ENCODE data around the gene ESR2.
"Not testable (repeated sequence)": the region's sequence is repeated elsewhere in the genome, so short reads cannot be mapped to it uniquely, and the experiment has no call there.

The ESR2 gene

GRCh38 chr14:64293976-64294671, at the start of gene ESR2:
Gene ESR2, minus strand, starts transcription at chr14:64294371. Its CDS starts 11,386 bp downstream, at chr14:64282985.
- DNase-seq (ENCODE audit: low read depth), result no peak

- DNase-seq (ENCODE audit: low read depth), result no peak
Observed at GRCh38 chr14:64340560-64341196, 46.5 kb upstream of the ESR2 start.

DNA sequence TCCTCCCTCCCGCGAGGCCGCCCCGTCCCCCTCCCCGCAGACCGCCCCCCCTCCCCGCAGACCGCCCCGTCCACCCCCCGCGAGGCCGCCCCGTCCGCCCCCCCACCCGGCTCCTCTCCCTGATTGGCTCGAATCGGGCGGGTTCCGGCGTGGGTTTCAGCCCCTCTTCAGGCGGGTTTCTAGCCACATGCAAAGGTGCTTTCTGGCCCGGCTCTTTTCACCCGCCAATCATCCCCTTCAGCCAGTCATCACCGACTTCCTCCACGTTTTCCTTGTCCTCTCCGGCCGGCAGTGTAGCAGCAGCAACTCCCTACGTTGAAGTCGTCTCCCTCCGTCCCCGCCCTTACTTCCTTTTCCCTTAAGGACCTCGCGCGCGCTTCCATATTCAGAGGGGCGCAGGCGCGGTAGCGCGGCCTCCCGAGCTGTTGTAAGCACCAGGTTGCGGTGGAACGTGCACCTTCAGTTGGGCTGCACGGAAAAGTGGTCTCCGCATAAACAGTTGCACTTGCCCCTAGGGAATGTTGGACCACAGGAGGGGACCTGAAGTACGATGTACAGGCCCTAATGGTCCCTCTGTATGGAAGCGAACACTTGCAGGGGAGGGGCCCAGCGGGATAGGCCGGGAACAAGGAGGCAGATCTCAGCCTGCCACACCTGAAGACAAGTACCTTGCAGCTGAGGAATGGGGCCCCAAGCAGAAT, 44.6 kb upstream of the ESR2 start:
- DNase-seq (ENCODE audit: low read depth), result peak; percentile 67

GRCh38 chr14:64337888-64338615, 43.9 kb upstream of the ESR2 start:
- peak; percentile 13 for DNase-seq (ENCODE audit: low read depth)

DNA sequence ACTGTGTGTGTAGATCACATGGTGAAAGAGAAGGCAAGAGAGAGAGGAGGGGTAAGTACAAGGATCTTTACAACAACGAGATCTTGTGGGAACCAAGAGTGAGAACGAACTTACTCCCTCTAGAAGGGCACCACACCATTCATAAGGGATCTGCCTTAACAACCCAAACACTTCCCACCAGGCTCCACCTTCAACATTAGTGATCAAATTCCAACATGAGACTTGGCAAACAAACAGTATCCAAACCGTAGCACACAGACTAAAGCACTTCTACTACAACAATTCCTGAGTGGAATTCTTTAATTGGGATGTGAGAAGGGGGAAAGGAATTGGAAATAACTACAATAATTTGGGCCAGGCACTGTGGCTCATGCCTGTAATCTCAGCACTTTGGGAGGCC, 35.0 kb upstream of the ESR2 start:
- no peak for DNase-seq (ENCODE audit: low read depth)

GRCh38 chr14:64326502-64326901, 32.3 kb upstream of the ESR2 start:
- no peak for DNase-seq (ENCODE audit: low read depth)

DNA sequence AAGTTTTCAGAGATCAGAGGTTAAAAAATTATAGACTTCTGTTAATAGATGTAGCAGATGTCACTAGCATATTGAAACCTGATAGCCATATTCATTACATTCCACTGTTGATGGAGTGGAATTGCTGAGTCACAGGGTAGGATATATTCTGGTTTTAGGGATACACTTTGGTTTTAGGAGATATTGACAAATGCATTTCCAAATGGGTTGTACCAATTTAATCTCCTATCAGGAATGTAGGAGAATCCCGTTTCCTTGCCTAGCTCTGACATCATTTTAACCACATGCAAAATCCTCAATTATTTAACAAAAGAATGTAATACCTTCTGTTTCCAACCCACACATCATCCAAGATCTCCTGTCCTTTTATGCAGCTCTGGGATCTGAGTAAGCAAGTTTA, 30.7 kb upstream of the ESR2 start:
- peak; percentile 53 for DNase-seq (ENCODE audit: low read depth)

DNA sequence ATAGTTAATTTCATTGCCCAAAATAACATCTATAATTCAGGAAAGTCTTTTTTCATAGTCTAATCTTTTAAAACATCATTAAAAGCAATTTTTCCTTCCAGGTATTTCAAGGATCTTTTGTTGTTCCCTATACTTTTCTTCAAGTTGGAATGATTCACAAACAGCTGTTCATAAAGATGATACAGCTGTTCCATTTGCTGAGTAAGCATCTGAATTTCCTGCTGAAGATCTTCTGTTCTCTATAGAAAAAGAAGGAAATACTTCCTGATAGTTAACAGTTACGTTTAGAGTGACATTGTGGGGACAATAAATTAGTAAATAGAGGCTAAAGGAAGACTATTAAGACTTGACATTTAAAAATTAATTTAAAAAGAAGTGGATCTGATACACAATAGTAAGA, 30.3 kb upstream of the ESR2 start:
- DNase-seq (ENCODE audit: low read depth), result peak; percentile 5

DNA sequence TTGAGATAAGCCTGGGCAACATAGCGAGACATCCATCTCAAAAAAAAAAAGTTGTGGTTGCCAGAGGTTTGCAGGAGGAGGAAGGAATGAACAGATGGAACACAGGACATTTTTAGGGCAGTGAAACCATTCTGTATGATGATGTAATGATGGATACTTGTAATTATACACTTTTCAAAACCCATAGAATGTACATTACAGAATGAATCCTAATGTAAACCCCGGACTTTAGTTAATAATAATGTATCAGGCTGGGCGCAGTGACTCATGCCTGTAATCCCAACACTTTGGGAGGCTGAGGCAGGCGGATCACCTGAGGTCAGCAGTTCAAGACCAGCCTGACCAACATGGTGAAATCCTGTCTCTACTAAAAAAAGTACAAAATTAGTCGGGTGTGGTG, 26.2 kb upstream of the ESR2 start:
- not testable (repeated sequence) for DNase-seq (ENCODE audit: low read depth)

DNA sequence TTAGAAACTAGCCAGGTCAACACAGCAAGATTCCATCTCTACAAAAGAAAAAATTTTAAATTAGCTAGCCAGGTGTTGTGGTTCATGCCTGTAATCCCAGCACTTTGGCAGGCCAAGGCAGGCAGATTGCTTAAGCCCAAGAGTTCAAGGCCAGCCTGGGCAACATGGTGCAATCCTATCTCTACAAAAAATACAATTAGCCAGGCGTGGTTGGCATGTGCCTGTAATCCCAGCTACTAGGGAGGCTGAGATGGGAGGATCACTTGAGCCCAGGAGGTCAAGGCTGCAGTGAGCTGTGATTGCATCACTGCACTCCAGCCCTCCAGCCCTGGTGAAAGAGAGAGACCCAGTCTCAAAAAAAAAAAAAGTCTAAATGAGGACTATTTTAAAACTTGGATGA, 24.5 kb upstream of the ESR2 start:
- not testable (repeated sequence) for DNase-seq (ENCODE audit: low read depth)

DNA sequence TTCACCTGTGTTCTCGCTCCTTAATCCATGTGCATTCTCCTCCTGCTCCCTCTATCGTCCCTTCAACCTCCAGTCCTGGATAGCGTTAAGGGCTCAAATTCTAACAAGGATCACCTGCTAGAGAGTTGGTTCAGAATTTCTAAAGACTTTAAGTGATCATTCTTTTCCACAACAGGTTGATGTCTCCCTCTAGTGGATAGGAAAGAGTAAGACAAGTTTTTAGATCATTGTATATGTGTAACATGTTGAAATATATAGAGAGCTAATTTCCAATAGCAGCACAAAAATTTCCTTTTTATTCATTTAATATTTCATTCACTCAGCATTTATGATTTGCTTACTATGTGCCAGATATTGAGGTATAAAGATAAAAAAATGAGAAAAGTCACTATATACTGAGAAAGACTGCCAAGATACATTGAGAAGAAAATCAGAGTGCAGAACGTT, 9.3 kb upstream of the ESR2 start:
- DNase-seq (ENCODE audit: low read depth), result peak; percentile 33

GRCh38 chr14:64298773-64299172, 4.6 kb upstream of the ESR2 start:
- DNase-seq (ENCODE audit: low read depth), result no peak

- peak; percentile 3 for DNase-seq (ENCODE audit: low read depth)
Observed at GRCh38 chr14:64296561-64296960, 2.4 kb upstream of the ESR2 start.

- DNase-seq (ENCODE audit: low read depth), result peak; percentile 2
Observed at GRCh38 chr14:64294672-64295413, 672 bp upstream of the ESR2 start.

- no peak for DNase-seq (ENCODE audit: low read depth)
Observed at GRCh38 chr14:64292197-64292596, 2.0 kb downstream of the ESR2 start.

GRCh38 chr14:64289571-64289970, 4.6 kb downstream of the ESR2 start:
- no peak for DNase-seq (ENCODE audit: low read depth)

GRCh38 chr14:64281805-64282204, 12.4 kb downstream of the ESR2 start:
- no peak for DNase-seq (ENCODE audit: low read depth)

GRCh38 chr14:64279704-64280668, 14.2 kb downstream of the ESR2 start:
- no peak for DNase-seq (ENCODE audit: low read depth)

GRCh38 chr14:64278458-64278857, 15.7 kb downstream of the ESR2 start:
- no peak for DNase-seq (ENCODE audit: low read depth)

DNA sequence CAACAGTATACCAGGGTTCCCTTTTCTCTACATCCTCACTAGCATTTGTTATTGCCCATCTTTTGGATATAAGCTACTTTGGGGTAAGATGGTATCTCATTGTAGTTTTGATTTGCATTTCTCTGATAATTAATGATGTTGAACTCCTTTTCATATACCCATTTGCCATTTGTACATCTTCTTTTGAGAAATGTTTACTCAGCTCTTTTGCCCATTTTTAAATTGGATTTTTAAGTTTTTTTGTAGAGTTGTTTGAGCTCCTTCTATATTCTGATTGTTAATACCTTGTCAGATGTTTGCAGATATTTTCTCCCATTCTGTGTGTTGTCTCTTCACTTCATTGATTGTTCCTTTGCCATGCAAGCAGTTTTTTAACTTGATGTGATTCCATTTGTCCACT, 22.2 kb downstream of the ESR2 start:
- no peak for DNase-seq (ENCODE audit: low read depth)

DNA sequence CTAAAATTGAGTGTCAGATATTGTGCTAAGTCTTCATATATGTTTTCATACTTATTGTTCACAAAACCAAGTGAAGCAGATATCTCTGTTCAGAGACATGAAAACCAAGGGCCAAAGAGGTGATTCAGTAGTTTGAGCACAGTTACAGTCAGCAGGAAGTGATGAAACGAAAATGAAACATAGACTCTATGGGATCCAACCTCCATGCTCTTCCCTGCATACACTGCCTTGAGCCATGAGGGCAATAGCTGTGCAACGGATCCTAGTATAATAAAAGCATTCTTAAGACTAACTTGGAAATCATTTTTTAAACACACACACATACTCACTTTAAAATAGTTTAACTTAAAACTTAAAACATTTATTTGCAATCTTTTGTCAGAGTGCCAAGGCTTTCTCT, 27.9 kb downstream of the ESR2 start:
- peak; percentile 23 for DNase-seq (ENCODE audit: low read depth)

Measured in HS-5 (cell line).